Retina (tissue), 1 donor: ENCODE results near the gene ALOXE3.
"Not testable (repeated sequence)": the region's sequence is repeated elsewhere in the genome, so short reads cannot be mapped to it uniquely, and the experiment has no call there.

Experiments used
- DNase-seq: peaks from one replicate; pipeline ENCODE4 v3.0.0-alpha.2; 2016

The ALOXE3 gene

GRCh38 chr17:8066841-8067775 lies 51.2 kb downstream of the ALOXE3 start:
- DNase-seq = no peak

GRCh38 chr17:8064561-8065019 lies 53.7 kb downstream of the ALOXE3 start:
- no peak for DNase-seq

- DNase-seq = no peak
Observed at GRCh38 chr17:8063761-8064534, 54.4 kb downstream of the ALOXE3 start.

GRCh38 chr17:8062807-8063483 lies 55.4 kb downstream of the ALOXE3 start:
- peak; percentile 29 for DNase-seq

GRCh38 chr17:8062435-8062806 lies 55.9 kb downstream of the ALOXE3 start:
- DNase-seq = no peak

GRCh38 chr17:8061851-8062250 lies 56.5 kb downstream of the ALOXE3 start:
- not testable (repeated sequence) for DNase-seq

GRCh38 chr17:8060274-8060673 lies 58.0 kb downstream of the ALOXE3 start:
- DNase-seq = peak; percentile 83

- DNase-seq = no peak
Observed at GRCh38 chr17:8059131-8059530, 59.2 kb downstream of the ALOXE3 start.

- DNase-seq = peak; percentile 80
Observed at GRCh38 chr17:8057691-8058114, 60.6 kb downstream of the ALOXE3 start.

- no peak for DNase-seq
Observed at GRCh38 chr17:8056976-8057625, 61.2 kb downstream of the ALOXE3 start.

GRCh38 chr17:8056232-8056975 lies 61.9 kb downstream of the ALOXE3 start:
- no peak for DNase-seq

GRCh38 chr17:8055851-8056231 lies 62.5 kb downstream of the ALOXE3 start:
- DNase-seq = no peak

GRCh38 chr17:8053600-8053999 lies 64.7 kb downstream of the ALOXE3 start:
- no peak for DNase-seq

GRCh38 chr17:8052256-8053252 lies 65.8 kb downstream of the ALOXE3 start:
- DNase-seq = no peak

- no peak for DNase-seq
Observed at GRCh38 chr17:8051831-8052230, 66.5 kb downstream of the ALOXE3 start.

GRCh38 chr17:8048736-8049135 lies 69.6 kb downstream of the ALOXE3 start:
- no peak for DNase-seq

GRCh38 chr17:8048236-8048635 lies 70.1 kb downstream of the ALOXE3 start:
- no peak for DNase-seq

- DNase-seq = no peak
Observed at GRCh38 chr17:8047769-8048110, 70.6 kb downstream of the ALOXE3 start.

- DNase-seq = no peak
Observed at GRCh38 chr17:8046929-8047768, 71.2 kb downstream of the ALOXE3 start.
